ENCODE results near the gene PSMB8.

The PSMB8 gene

DNA sequence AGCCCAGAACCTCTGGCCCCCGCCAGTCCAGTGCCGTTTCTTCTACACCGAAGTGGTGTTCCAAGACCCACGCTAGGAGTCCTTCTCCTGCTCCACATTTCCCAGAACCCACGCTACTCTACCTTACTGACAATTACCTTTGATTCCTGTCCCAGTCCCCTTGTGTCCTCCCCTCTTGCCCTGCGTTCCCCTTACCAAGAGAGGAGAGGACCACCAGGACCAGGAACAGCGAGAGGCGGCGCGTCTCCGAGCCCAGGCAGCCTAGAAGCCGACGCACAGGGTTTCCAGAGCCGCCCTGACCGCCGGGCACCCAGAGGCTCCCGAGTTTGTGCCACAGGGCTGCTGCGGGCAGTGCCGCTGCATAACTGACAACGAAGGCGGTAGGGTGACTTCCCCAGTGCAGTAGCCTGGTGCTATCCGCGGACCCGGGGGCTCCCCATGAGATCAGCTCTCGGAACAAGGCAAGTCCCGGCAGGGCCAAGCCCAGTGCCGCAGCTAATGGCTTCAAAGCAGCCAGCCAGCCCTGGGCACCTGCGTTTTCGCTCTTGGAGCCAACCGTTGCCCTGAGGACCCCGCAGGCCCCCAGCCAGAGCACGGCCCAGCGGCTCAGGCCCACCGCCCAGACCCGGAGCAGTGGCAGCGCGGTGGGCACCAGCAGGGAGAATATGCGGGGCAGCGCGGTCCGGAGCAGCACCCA, 9.1 kb upstream of the PSMB8 start:
- Histone ChIP-seq H3K4me3 (ENCODE audit: low read length) (peak overlapping the region; percentile 52), H2AFZ (ENCODE audit: low read depth, low read length) (peak overlapping the region; percentile 87), H3K27me3 (ENCODE audit: insufficient read depth, low read length) (peaks cover 81% of the 10 kb centered on the region), H3K4me1 (ENCODE audit: insufficient read depth, low read length) (peaks cover 17% of the 10 kb centered on the region), H3K9me3 (ENCODE audit: low read length) (no peaks in the 10 kb centered on the region), H3K36me3 (ENCODE audit: insufficient read depth, low read length) (no peaks in the 10 kb centered on the region)

DNA sequence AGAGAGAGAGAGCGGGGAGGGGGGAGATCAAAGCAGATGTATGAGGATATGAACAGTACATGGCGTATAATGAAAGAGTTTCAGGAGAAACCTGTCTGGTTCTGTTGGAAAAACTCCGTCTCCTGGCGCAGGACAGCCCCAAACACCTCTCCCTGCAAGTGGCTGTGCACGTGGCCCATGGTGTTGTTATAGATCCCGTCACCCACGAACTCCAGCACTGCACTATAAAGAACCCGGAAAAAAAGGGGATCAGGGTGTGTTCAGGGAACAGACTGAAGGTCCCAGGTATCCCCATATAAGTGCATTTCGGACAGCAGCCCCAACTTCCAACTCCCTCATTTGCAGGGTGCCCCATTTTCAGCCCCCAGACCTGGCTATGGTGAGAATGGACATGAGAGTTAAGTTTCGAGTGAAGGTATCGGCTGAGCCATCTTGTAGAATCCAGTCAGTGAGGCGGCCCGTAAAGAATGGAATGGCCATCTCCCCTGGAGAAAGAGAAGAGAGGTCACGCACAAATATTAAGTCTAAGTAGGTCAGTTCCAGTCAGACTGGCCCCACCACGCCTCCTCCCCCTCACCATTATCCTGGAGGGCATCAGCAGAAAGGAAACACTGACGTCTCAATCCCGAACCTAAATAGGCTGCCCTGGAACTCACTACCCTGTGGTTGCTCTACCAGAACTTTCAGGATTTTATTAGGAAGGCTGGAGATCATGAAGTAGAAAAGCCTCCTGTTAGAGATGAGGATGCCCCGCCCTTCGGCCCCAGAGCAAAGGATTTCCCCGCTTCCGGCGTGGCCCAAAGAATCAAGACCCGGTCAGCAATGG, 8.4 kb upstream of the PSMB8 start:
- no peaks in the 10 kb centered on the region for H3K9me3 ChIP-seq (ENCODE audit: low read length)
- no peaks in the 10 kb centered on the region for H3K36me3 ChIP-seq (ENCODE audit: insufficient read depth, low read length)
- peaks cover 78% of the 10 kb centered on the region for H3K27me3 ChIP-seq (ENCODE audit: insufficient read depth, low read length)
- H3K4me1 ChIP-seq (ENCODE audit: insufficient read depth, low read length): peaks cover 17% of the 10 kb centered on the region
- peak overlapping the region; percentile 52 for H3K4me3 ChIP-seq (ENCODE audit: low read length)
- no peak overlapping the region for H2AFZ ChIP-seq (ENCODE audit: low read depth, low read length)

DNA sequence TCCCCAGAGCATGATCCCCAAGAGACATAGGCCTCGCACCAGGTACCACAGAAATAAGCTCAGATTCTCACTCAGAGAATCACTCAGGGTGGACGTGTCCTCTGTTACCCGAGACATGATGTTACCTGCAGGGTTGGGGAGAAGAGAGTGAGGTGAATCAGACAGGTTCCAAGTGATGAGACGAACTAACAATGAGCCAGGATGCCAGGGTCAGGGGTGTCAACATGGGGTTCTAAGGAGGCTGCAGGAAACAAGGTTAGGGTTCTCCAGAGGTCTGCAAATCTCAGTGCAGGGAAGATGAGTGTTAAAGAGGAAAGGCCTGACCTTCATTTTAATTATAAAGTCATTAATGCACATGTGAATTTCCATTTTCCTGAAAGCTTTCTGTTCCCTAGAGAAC, 7.2 kb upstream of the PSMB8 start:
- peaks cover 17% of the 10 kb centered on the region for H3K4me1 ChIP-seq (ENCODE audit: insufficient read depth, low read length)
- peaks cover 78% of the 10 kb centered on the region for H3K27me3 ChIP-seq (ENCODE audit: insufficient read depth, low read length)
- no peaks in the 10 kb centered on the region for H3K36me3 ChIP-seq (ENCODE audit: insufficient read depth, low read length)
- no peak overlapping the region for H2AFZ ChIP-seq (ENCODE audit: low read depth, low read length)
- H3K9me3 ChIP-seq (ENCODE audit: low read length): no peaks in the 10 kb centered on the region
- no peak overlapping the region for H3K4me3 ChIP-seq (ENCODE audit: low read length)

DNA sequence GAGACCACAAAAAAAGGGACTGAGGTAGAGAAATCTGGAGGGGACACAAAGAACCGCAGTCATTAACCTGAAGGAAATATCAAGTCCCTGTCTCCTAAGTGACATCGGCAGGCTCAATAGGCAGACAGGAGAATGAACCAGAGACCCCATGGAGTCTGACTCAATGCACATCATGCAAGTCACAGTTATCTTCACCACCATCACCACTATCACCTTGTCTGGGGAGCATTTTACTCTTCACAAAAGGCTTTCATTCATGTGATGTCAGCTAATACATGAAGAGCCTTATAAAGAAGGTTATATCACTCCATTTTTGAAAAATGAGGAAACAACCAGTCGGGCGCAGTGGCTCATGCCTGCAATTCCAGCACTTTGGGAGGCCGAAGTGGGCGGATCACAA, 5.3 kb upstream of the PSMB8 start:
- Histone ChIP-seq H3K9me3 (ENCODE audit: low read length) (no peaks in the 10 kb centered on the region), H3K4me1 (ENCODE audit: insufficient read depth, low read length) (peaks cover 19% of the 10 kb centered on the region), H3K27me3 (ENCODE audit: insufficient read depth, low read length) (peaks cover 73% of the 10 kb centered on the region), H3K36me3 (ENCODE audit: insufficient read depth, low read length) (no peaks in the 10 kb centered on the region), H2AFZ (ENCODE audit: low read depth, low read length) (no peak overlapping the region), H3K4me3 (ENCODE audit: low read length) (no peak overlapping the region)

DNA sequence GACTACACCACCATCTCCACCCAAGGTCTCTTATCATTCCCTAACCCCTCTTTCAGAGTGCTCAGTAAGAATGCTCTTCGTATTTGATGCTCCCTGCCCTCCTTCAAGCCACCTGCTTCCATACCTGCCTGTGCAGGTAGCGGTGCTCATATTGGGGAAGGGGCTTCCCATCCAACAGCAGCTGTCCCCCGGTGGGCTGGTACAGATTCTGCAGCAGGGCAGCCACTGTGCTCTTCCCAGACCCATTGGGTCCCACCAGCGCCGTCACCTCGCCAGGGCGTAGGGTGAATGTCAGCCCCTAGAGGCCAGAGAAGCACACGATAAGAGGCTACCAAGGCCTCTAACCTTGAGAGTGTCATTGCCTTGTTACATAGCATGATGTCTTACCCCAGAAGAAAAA, 3.9 kb upstream of the PSMB8 start:
- H3K4me1 ChIP-seq (ENCODE audit: insufficient read depth, low read length): peaks cover 13% of the 10 kb centered on the region
- peaks cover 79% of the 10 kb centered on the region for H3K27me3 ChIP-seq (ENCODE audit: insufficient read depth, low read length)
- no peaks in the 10 kb centered on the region for H3K36me3 ChIP-seq (ENCODE audit: insufficient read depth, low read length)
- no peak overlapping the region for H3K4me3 ChIP-seq (ENCODE audit: low read length)
- H2AFZ ChIP-seq (ENCODE audit: low read depth, low read length): no peak overlapping the region
- H3K9me3 ChIP-seq (ENCODE audit: low read length): no peaks in the 10 kb centered on the region

DNA sequence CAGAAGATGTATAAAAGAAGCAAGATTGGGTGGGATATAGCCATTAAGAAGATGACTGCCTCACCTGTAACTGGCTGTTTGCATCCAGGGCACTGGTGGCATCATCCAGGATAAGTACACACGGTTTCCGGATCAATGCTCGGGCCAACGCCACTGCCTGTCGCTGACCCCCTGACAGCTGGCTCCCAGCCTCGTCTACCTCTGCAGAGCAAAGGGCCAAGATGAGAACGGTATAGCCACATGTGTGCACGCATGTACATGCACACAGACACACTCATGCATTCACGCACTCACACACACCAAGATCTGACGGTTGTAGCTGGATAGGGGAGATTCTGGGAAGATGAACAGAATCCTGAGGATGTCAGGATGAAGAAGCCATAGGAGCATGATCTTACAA, 3.2 kb upstream of the PSMB8 start:
- H2AFZ ChIP-seq (ENCODE audit: low read depth, low read length): no peak overlapping the region
- H3K27me3 ChIP-seq (ENCODE audit: insufficient read depth, low read length): peaks cover 79% of the 10 kb centered on the region
- H3K9me3 ChIP-seq (ENCODE audit: low read length): peaks cover 4% of the 10 kb centered on the region
- no peak overlapping the region for H3K4me3 ChIP-seq (ENCODE audit: low read length)
- H3K36me3 ChIP-seq (ENCODE audit: insufficient read depth, low read length): no peaks in the 10 kb centered on the region
- peaks cover 7% of the 10 kb centered on the region for H3K4me1 ChIP-seq (ENCODE audit: insufficient read depth, low read length)

DNA sequence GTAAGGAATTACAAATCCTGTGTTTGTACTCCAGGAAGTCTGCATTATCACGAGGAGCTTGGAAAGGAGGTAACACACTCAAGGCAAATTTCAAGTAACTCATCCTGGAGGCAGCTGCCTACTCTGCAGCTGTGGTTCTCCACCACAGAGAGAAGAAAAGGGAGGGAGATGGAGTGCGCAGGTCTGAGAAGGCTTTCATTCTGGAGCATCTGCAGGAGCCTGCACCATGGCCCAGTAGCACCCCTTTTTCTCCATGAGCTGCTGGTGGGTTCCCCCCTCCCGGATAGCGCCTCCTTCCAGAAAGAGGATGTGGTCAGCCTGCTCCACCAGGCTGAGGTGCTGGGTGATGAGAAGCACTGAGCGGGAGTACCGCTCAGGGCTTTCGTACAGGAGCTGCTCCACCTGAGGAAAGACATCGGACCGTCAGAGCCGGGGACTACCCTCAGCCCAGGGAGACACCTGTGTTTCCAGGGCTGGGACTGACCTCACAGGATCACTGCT, 1.6 kb upstream of the PSMB8 start:
- H3K27me3 ChIP-seq (ENCODE audit: insufficient read depth, low read length): peaks cover 72% of the 10 kb centered on the region
- no peaks in the 10 kb centered on the region for H3K36me3 ChIP-seq (ENCODE audit: insufficient read depth, low read length)
- no peak overlapping the region for H3K4me3 ChIP-seq (ENCODE audit: low read length)
- peaks cover 7% of the 10 kb centered on the region for H3K9me3 ChIP-seq (ENCODE audit: low read length)
- no peak overlapping the region for H2AFZ ChIP-seq (ENCODE audit: low read depth, low read length)
- peaks cover 7% of the 10 kb centered on the region for H3K4me1 ChIP-seq (ENCODE audit: insufficient read depth, low read length)

DNA sequence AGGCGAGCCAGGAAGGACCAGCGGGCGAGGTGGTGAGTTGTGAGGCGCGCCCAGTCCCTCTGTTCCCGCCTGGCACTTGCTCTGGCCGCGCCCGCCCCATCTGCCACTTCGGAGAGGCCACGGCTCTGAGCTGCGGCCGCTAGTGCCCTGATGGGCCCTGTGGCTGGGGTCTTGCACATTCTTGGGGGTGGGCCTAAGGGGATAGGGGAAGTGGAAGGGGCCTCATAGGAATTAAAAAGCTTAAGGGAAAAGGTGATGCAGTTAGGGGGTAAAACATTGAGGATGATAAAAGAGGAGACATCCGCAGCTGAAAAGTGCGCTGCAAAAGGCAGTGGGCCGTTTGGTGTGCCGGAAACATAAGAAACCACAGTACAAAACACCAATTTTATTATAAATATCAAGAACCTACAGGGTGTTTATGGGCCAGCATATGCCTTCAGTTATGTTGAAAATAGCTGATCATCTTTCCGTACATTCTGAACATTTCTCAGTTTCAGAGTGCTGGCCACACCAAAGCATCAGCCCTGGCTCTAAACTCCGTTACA, 1.1 kb upstream of the PSMB8 start:
- Histone ChIP-seq H3K4me1 (ENCODE audit: insufficient read depth, low read length) (peaks cover 7% of the 10 kb centered on the region), H3K9me3 (ENCODE audit: low read length) (peaks cover 7% of the 10 kb centered on the region), H3K36me3 (ENCODE audit: insufficient read depth, low read length) (no peaks in the 10 kb centered on the region), H3K27me3 (ENCODE audit: insufficient read depth, low read length) (peaks cover 67% of the 10 kb centered on the region), H3K4me3 (ENCODE audit: low read length) (no peak overlapping the region), H2AFZ (ENCODE audit: low read depth, low read length) (no peak overlapping the region)

DNA sequence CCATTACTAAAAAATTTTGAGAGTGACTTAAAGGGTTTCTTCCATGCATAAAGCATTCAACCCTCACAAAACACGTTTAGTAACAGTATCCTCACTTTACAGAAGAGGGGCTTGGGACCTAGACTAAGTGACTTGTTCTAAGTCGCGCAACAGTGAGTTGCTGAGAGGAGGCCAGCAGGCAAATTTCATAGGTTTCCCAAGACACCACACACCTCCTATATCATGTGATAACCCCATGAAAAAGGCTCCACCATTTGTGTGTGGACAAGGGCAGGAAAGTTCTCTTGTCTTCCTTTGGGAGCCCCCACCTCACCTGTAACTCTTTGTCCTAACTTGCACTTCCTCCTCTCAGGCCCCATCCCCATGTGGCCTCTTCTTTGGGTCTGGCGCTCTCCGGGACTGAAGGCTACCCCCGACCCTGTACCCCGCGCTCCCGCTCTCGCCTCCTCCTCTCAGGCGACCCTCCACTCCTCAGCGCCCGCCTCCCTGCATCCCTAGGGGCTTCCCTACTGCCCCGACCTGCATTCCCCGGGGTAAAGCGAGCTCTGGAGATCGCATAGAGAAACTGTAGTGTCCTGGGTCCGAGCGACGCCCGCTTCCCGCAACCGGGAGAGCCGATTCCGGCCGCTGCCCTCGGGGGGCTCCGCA, 392 bp downstream of the PSMB8 start:
- H3K9me3 ChIP-seq (ENCODE audit: low read length): peaks cover 7% of the 10 kb centered on the region
- no peaks in the 10 kb centered on the region for H3K36me3 ChIP-seq (ENCODE audit: insufficient read depth, low read length)
- peaks cover 57% of the 10 kb centered on the region for H3K27me3 ChIP-seq (ENCODE audit: insufficient read depth, low read length)
- H3K4me3 ChIP-seq (ENCODE audit: low read length): peak overlapping the region; percentile 30
- peaks cover 7% of the 10 kb centered on the region for H3K4me1 ChIP-seq (ENCODE audit: insufficient read depth, low read length)
- no peak overlapping the region for H2AFZ ChIP-seq (ENCODE audit: low read depth, low read length)

DNA sequence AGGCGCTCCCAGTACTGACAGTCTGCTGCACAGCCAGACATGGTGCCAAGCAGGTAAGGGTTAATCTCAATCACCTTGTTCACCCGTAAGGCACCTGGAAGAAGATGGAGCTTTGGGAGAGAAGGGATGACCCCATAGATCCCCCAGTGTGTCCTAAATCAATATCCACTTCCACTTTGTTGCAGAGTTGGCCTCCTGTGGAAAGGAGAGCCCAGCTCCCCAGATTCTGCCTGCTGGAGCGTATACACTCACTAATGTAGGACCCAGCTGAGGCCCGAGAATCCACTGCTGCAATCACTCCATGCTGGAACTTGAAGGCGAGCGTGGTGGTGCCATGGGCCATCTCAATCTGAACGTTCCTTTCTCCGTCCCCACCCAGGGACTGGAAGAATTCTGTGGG, 1.2 kb downstream of the PSMB8 start:
- Histone ChIP-seq H3K9me3 (ENCODE audit: low read length) (peaks cover 7% of the 10 kb centered on the region), H3K4me1 (ENCODE audit: insufficient read depth, low read length) (peaks cover 11% of the 10 kb centered on the region), H3K36me3 (ENCODE audit: insufficient read depth, low read length) (no peaks in the 10 kb centered on the region), H3K4me3 (ENCODE audit: low read length) (no peak overlapping the region), H2AFZ (ENCODE audit: low read depth, low read length) (no peak overlapping the region), H3K27me3 (ENCODE audit: insufficient read depth, low read length) (peaks cover 53% of the 10 kb centered on the region)

DNA sequence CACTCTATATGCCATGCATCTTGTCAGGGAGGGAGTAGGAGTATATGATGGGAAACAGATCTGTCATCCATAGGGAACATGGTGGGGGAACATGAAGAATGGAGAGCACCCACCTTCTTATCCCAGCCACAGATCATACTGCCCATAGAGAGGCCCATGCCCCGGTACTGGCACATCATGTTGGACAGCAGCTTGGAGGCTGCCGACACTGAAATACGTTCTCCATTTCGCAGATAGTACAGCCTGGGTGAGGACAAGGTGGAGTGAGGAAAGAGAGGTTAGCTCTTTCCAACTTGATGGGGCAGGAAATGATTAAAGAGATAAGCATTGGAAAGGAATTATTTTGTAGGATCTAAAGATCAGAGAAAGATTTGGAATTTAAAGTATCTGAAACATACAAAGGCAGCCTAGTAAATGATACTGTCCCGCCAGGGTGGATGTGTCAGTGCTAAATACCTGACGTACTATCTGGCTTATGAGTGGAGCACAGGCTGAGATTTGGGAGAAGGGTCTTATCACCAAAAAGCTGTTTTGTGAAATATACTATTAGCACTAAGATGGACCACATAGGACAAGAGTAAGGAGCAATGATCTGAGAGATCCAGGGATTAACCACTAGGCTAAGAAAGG, 1.7 kb downstream of the PSMB8 start:
- Histone ChIP-seq H3K36me3 (ENCODE audit: insufficient read depth, low read length) (no peaks in the 10 kb centered on the region), H3K9me3 (ENCODE audit: low read length) (peaks cover 7% of the 10 kb centered on the region), H3K4me3 (ENCODE audit: low read length) (no peak overlapping the region), H3K27me3 (ENCODE audit: insufficient read depth, low read length) (peaks cover 50% of the 10 kb centered on the region), H2AFZ (ENCODE audit: low read depth, low read length) (no peak overlapping the region), H3K4me1 (ENCODE audit: insufficient read depth, low read length) (peaks cover 13% of the 10 kb centered on the region)

DNA sequence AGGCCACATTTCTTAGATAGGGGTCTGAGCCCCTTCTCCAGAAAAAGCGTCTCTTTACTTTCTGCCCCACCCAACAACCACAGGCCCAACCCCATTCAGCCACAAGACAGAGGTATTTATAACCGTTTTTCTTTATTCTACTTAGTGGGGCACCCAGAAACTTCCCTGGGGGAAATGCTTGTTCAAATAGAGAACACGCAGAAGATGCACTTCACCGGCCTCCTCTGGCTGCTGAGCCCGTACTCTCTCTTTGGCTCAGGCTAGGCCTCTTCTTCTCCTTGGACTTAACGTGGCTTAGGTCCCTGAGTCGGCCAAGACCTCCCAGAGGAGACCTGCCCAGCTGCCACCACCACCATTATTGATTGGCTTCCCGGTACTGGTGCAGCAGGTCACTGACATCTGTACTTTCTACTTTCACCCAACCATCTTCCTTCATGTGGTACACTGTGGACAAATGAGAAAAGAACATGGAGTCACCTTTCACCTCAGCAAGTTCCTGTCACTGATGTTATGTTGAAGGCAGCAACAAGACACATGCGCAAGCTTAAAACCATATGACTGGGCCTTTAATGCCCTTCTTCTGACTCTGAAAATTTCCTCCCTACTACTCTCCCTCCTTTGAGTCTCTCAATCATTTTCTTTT, 3.1 kb downstream of the PSMB8 start:
- Histone ChIP-seq H3K4me3 (ENCODE audit: low read length) (no peak overlapping the region), H3K36me3 (ENCODE audit: insufficient read depth, low read length) (no peaks in the 10 kb centered on the region), H3K4me1 (ENCODE audit: insufficient read depth, low read length) (peaks cover 13% of the 10 kb centered on the region), H3K9me3 (ENCODE audit: low read length) (peaks cover 7% of the 10 kb centered on the region), H2AFZ (ENCODE audit: low read depth, low read length) (no peak overlapping the region), H3K27me3 (ENCODE audit: insufficient read depth, low read length) (peaks cover 42% of the 10 kb centered on the region)

Measured in neuron (in vitro differentiated cells).